NCI-H2107 (cell line): ENCODE data around the gene RNF25.

Experiments
- DNase-seq: peaks from one replicate; lab custom pipeline; 2025; lab: John Stamatoyannopoulos, UW

Gene RNF25

GRCh38 chr2:218622606-218623365 is 49.0 kb downstream of the RNF25 start:
- DNase-seq = no peak

DNA sequence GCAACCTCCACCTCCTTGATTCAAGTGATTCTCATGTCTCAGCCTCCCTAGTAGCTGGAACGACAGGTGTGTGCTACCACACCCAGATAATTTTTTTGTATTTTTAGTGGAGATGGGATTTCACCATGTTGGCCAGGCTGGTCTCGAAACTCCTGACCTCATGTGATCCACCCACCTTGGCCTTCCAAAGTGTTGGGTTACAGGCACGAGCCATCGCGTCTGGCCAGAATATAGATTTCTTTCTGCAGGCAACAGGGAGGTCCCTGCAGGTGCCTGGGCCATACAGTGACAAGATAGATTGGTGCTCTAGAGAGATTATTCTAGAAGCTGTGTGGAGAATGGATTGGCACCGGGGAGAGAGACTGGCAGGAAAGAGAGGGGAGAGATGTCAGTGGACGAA is 50.8 kb downstream of the RNF25 start:
- DNase-seq = no peak

DNA sequence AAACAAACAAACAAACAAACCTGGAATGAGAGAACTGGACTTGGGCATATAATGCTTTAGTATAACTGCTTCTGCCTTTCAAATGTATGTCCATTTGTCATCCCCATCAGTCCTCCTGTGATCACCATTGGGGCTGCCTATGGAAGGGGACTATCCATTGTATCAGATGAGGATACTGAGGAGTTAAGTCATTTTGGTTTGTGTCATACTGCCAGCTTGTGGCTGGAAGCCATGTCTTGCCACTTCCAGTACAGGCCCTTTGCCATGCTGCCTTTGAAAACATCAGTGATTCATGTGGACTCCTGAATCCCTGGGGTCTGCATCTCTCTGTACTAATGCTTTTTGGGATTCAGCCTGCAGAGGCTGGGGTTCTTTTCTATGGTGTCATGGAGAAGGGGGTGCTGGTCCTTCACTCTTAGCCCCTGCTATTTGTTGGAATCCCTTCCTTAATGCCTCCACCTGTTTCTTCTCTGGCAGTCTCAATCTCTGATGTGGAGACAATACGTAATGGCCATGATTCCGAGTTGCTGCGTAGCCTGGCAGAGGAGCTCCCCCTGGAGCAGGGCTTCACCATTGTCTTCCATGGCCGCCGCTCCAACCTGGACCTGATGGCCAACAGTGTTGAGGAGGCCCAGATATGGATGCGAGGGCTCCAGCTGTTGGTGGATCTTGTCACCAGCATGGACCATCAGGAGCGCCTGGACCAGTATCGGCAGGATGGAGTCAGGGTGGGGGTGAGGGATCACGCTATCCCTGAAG is 53.5 kb downstream of the RNF25 start:
- DNase-seq = no peak

- DNase-seq = no peak
These were observed 55.9 kb downstream of the RNF25 start for GRCh38 chr2:218615868-218616315.
